Urinary bladder (tissue), 4 donors: ENCODE data around the gene EDIL3. TPM values are rescaled to one million over a fixed set of nuclear protein-coding genes. Genes with fewer than 3 reads are reported as not detected.
"Not testable (repeated sequence)": the region's sequence is repeated elsewhere in the genome, so short reads cannot be mapped to it uniquely, and the experiment has no call there.

ENCODE experiments used
- DNase-seq: peaks from one replicate; pipeline ENCODE4 v3.0.0-alpha.2; 2015; ENCODE audit errors: extremely low spot score
- H3K27ac ChIP-seq: one replicate; pipeline ENCODE4 v1.5.1; 2013; ENCODE audit warnings: low read depth, mild to moderate bottlenecking, moderate library complexity
- H3K36me3 ChIP-seq: one replicate; pipeline ENCODE4 v1.6.1; 2013; ENCODE audit warnings: mild to moderate bottlenecking, moderate library complexity; ENCODE audit not compliant: insufficient read depth
- H3K4me1 ChIP-seq: one replicate; pipeline ENCODE4 v1.6.1; 2013; ENCODE audit warnings: mild to moderate bottlenecking, moderate library complexity; ENCODE audit not compliant: insufficient read depth
- H3K4me3 ChIP-seq: one replicate; pipeline ENCODE4 v1.5.1; 2013; ENCODE audit warnings: low read depth, low read length
- WGBS: extraction: QIAGEN DNeasy Blood & Tissue Kit; methylation state at CpG from one replicate; pipeline ENCODE4 v1.1.7; 2013; 5-methylcytosine and 5-hydroxymethylcytosine counted together
- polyA plus RNA-seq: library from polyadenylated mRNA; stranded (reverse); fragments of 200-250 nt; gene quantifications from one replicate; pipeline ENCODE4 v1.2.3, GENCODE V29; 2013
- total RNA-seq: library from RNA; depleted of rRNA; stranded (reverse); fragments of >200 nt; gene quantifications from one replicate; pipeline ENCODE4 v1.2.3, GENCODE V29; 2014
- donor health status: healthy with polysubstance abuse.
- donor health status: healthy.

EDIL3 gene
- total and polyA plus RNA-seq, 2 donors: 19.2 to 45.5 TPM

DNA sequence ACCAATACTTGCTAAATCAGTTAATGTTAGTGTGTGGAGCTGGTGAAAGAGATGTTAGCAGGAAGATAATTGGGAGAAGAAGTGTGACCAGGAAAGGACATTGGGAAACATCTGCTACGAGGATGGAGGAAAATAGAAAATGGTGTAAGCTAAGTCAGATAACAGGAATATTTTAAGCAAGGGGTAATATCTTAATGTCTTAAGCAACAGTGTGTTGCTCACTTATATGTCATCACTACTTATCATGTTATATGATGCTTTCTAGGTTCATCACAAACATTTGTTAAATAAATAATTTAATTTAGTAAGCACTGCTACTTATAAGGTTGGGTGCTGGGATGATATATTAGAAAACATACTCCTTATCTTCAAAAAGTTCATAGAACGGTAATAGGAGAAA, 326.1 kb downstream of the EDIL3 start:
- H3K27ac ChIP-seq: no peak overlapping the region
- no peak for DNase-seq
- WGBS: 90% methylated on average over 2 of the region's 2 CpGs
- H3K4me1 ChIP-seq: no peaks in the 10 kb centered on the region
- H3K4me3 ChIP-seq: no peak overlapping the region
- no peaks in the 10 kb centered on the region for H3K36me3 ChIP-seq

DNA sequence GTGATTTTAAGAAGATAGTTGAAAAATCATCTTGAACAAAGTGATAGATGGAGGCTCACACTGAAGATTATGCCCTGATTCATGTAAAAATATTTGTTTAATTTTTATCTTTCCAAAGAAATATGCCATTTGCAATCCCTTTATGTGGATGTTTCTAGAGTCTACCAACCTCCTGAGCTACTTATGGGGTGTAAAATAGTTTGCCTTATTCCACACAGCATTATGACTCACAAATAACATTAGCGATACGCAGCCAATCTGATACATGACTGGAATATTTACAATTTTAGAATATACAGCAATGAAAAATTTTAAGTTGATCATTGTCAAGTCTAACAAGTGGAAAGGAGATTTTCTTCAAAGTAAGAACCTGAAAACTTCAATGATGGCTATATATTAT, 327.5 kb downstream of the EDIL3 start:
- no peaks in the 10 kb centered on the region for H3K4me1 ChIP-seq
- H3K36me3 ChIP-seq: no peaks in the 10 kb centered on the region
- 99% methylated on average over 2 of the region's 2 CpGs for WGBS
- no peak overlapping the region for H3K27ac ChIP-seq
- DNase-seq: no peak
- no peak overlapping the region for H3K4me3 ChIP-seq

DNA sequence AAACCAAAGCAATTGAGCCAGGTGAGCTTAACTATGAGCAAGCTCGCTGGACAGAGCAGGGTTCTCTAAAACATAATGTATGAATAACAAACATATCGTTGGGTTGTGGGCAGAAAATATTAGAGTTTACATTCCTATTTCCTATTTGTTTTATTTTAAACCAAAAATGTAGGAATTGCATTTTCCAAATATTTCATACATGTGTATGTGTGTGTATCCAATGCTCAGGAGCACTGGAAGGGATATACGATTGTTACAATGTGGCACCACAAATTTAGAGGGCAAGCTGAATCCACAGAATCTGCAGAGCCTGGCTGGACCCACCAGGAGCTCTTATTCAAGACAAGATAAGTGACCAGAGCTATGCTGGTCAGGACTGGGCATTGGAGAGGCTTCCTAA, 338.7 kb downstream of the EDIL3 start:
- WGBS: 75% methylated on average over 3 of the region's 3 CpGs
- Histone ChIP-seq H3K27ac (no peak overlapping the region), H3K4me1 (no peaks in the 10 kb centered on the region), H3K4me3 (no peak overlapping the region), H3K36me3 (no peaks in the 10 kb centered on the region)
- DNase-seq: no peak

DNA sequence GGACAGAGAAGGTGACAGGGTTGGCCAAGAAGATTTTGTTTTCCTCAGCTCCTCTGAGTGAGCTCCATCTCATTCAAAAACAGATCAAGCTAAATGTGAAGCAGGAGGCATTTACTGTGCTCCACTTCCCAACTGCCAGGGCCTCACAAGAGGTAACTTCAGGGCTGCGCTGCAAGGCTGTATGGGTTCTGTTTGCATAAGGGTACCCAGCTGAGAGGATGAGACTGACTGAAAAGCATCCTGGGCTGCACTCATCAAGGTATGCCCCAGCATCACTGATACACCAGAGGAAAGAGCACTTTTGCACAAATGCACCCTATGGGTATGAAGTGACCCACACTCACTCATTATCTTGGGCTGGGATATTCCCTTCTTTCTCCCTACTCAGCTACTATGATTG, 347.8 kb downstream of the EDIL3 start:
- H3K27ac ChIP-seq: no peak overlapping the region
- no peak for DNase-seq

DNA sequence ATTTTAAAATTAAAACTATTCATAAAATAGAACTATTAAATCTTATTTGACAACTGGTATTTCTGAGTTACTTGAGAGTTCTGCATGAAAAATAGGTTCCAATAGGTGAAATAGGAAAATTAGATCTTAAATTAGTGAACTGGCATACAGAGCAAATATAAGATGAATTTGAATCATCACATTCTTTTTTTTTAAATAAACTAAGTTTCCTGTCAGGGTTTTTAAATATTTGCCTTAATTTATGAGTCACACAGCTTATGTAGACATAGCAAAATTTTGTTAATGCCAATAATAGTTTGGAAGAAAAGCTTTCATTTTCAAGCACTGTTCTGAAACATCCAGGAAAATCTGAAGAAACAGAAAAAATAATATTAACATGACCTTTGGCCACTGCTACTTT, 352.4 kb downstream of the EDIL3 start:
- H3K4me3 ChIP-seq: no peak overlapping the region
- no peak for DNase-seq
- no peaks in the 10 kb centered on the region for H3K4me1 ChIP-seq
- no peak overlapping the region for H3K27ac ChIP-seq
- no peaks in the 10 kb centered on the region for H3K36me3 ChIP-seq

More for the DNA sequence above, 347.8 kb downstream of the EDIL3 start:
- no peaks in the 10 kb centered on the region for H3K4me1 ChIP-seq
- no peaks in the 10 kb centered on the region for H3K36me3 ChIP-seq
- 80% methylated on average over 1 of the region's 1 CpG for WGBS
- H3K4me3 ChIP-seq: no peak overlapping the region

DNA sequence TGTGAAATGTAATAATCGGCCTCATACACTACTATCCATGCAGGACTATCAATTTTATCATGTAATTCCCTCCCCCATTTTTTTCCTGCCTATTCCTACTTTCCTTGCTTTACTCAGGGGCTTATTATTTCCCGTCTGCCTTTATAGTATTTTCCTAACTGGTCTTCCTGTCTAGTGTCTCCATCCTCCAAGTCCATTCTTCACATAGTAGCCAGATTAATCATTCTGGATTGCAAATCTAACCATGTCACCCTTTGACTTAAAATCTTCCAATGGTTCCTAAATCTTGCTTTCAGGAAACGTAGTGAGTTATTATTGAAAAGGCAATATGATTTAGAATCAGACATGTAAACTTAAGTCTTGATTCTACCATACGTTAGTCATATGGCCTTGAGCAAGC, 356.6 kb downstream of the EDIL3 start:
- H3K27ac ChIP-seq: no peak overlapping the region
- no peaks in the 10 kb centered on the region for H3K36me3 ChIP-seq
- 87% methylated on average over 4 of the region's 4 CpGs for WGBS
- no peak overlapping the region for H3K4me3 ChIP-seq
- H3K4me1 ChIP-seq: no peaks in the 10 kb centered on the region
- no peak for DNase-seq

DNA sequence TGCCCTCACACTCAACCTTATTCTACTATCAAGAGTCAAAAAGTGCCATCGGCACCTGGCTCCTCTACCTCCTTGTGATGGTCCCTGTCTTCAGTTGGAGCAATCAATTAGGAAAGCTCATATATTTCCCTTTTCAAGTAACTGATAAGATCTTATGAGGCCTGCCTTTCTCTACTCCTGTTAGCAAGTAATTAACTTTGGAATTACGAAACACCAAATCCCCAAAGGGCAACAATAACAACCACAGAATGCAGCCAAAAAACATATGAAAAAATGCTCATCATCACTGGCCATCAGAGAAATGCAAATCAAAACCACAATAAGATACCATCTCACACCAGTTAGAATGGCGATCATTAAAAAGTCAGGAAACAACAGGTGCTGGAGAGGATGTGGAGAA, 366.2 kb downstream of the EDIL3 start:
- not testable (repeated sequence) for H3K27ac ChIP-seq, H3K4me1 ChIP-seq, H3K36me3 ChIP-seq, DNase-seq, H3K4me3 ChIP-seq
- WGBS: 85% methylated on average over 2 of the region's 3 CpGs

DNA sequence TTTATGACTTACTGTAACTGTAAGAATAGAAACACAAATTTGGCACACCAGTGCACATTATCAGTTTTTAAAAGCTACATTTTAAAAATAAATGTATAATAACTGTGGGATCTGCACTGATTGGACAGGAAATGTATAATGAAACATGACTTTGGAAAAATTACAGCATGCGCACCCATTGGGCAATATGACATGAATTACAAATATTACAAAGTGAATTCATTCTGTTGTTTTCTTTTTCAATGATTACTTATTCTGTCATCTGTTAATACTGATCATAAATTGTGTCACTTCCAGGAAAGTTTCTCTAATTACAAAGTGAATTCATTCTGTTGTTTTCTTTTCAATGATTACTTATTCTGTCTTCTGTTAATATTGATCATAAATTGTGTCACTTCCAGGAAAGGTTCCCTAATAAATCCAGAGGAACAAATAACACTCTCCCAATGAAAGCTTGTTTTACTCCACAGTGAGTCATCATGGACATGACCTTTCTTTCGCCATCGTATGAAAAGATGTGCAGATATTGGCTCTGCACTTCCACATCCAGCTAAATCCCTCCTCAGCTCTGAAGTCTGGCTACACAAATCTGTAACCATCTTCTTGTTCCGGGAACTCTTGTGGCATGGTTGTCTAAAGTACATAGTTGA, 367.0 kb downstream of the EDIL3 start:
- no peak overlapping the region for H3K4me3 ChIP-seq
- H3K4me1 ChIP-seq: no peaks in the 10 kb centered on the region
- no peaks in the 10 kb centered on the region for H3K36me3 ChIP-seq
- WGBS: 27% methylated on average over 4 of the region's 4 CpGs
- no peak overlapping the region for H3K27ac ChIP-seq
- DNase-seq: no peak

DNA sequence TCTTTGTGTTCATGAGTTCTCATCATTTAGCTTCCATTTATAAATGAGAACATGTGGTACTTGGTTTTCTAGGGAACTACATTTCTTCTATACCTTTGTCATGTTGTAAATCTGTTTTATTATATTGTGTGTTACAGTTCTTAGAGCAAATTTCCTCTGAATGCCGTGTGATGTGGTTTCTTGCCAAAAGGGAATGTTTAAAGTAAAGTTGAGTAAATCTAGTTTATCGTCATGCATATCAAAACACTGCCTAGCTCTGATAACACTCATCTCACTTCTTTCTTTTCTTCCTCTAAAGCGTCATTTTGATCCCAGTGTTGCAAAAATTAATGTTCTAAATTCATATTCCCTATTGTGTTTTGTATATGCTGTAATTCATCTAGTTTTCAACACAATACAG, 368.6 kb downstream of the EDIL3 start:
- 30% methylated on average over 3 of the region's 3 CpGs for WGBS

DNA sequence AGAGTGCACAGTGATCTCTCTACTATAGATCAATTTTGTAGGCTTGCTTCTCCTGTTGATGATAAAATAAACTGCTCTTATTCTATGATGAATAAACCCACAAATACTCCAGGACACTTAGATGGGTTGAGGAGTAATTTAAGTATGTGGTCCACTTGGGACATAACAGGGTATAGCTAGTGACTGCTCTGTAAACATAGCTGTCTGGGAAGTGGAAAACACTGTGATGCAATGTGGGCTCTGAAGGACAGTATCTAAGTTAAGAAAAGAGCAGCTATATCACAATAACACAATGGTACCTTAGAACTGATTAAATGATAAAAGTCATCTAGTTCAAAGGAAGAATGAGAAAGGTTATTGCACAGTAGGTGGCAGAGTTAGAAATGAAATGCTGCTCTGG, 369.7 kb downstream of the EDIL3 start:
- DNase-seq: no peak
- H3K4me1 ChIP-seq: no peaks in the 10 kb centered on the region
- H3K36me3 ChIP-seq: no peaks in the 10 kb centered on the region

More for the DNA sequence above, 368.6 kb downstream of the EDIL3 start:
- no peaks in the 10 kb centered on the region for H3K4me1 ChIP-seq
- no peak overlapping the region for H3K27ac ChIP-seq
- H3K4me3 ChIP-seq: no peak overlapping the region
- H3K36me3 ChIP-seq: no peaks in the 10 kb centered on the region
- DNase-seq: no peak

DNA sequence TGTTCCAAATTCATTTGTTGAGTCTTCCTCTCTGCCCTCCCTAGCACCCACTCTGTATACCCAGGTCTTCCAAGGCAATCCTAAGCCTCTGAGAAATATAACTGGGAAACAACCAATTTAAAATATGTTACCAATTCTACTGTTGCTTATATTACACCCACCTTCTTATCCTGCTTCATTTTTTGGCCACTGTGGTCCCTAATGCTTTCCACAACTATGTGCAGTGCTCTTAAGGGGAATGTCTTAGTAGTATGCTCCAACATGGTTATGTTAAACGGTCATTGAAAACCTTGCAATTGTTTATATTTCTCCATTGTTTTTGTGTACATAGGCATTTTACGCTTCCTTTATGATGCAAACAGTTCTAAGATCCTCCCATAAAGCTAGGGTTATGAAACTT, 390.9 kb downstream of the EDIL3 start:
- no peaks in the 10 kb centered on the region for H3K4me1 ChIP-seq
- H3K27ac ChIP-seq: no peak overlapping the region
- H3K4me3 ChIP-seq: no peak overlapping the region
- H3K36me3 ChIP-seq: no peaks in the 10 kb centered on the region
- 78% methylated on average over 2 of the region's 2 CpGs for WGBS
- no peak for DNase-seq

More for the DNA sequence above, 369.7 kb downstream of the EDIL3 start:
- Histone ChIP-seq H3K27ac (no peak overlapping the region), H3K4me3 (no peak overlapping the region)

DNA sequence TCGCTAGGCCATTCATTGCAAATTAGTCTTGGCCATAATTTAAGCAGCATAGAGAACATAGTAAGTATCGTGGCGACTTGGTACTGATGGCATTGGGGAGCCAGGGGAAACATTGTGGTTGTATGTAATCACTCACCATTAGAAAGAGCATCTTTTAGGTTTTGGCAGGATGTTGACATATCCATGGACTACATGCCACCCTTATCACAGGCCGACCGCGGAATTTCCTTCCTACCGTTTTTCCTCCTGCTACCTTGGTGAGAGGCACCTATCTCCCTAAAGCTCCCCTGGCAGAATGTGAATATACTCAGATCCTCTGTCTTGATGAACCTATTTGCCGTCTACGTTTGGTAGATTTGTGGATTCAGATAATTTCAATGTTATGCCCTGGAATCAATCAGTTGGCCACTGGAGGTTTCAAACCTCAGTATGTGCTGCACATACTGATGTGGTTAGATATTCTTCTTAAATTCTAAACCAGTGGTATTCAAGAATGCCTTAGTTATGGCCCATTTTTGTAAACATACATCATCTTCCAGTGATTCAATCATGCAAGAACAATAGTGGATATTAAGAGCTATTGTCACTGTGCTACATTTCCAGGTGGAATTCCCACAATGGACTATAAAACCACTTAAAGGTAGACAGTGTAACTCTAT, 393.0 kb downstream of the EDIL3 start:
- Histone ChIP-seq H3K27ac (no peak overlapping the region), H3K4me1 (no peaks in the 10 kb centered on the region), H3K36me3 (no peaks in the 10 kb centered on the region), H3K4me3 (no peak overlapping the region)
- WGBS: 96% methylated on average over 9 of the region's 9 CpGs
- DNase-seq: no peak

DNA sequence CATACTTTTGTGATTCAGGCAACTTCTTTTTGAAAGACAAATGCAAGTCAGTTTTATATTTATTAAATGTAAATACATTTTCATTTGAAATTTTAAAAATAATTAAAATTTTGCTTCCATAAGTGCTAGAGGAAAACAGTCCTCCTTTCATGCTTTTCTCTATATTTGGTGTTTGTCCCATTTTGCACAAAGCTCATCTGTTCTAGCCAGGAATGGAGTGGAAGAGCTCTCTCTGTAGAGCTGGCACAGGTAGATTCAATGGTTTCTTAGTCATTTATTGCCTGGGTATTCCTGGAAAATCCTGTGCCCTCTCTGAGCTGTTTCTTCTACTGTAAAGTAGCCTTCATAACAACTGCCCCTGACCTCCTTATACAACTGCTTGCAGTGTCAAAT, 396.4 kb downstream of the EDIL3 start:
- no peak for DNase-seq
- Histone ChIP-seq H3K4me1 (no peaks in the 10 kb centered on the region), H3K27ac (no peak overlapping the region), H3K4me3 (no peak overlapping the region), H3K36me3 (no peaks in the 10 kb centered on the region)

DNA sequence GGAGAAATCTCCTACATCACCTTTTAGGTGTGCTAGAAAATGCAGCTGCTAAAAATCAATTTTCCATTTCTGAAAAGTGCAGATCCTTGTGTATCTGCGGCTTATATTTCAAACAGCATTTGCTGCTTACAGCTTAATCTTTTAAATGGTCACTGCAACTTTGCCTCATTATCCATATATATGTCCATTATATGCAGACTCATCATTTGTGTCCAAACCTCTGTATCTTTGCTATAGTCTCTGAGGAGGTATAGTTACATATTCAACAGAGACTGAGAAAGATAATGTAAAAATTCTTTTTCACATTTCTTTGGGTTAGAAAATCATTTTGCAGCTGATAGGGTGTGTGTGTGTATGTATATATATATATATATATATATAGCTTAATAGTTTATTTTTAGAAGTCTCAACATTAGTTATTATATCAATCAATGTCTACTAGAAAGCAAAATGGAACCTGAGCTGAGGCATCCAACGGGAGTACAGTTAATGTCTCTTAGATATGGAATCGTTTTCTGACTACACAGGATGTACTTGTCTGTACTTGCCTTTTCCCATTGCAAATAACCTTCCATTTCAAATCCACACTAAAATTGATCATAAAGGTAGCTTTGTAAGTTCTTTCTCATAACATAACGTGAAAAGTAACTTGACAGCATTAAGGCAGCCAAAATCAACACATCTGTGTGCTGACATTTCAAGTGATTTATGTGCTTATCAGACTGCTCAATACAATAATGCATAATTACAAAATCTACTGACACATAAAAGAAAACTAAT, 397.0 kb downstream of the EDIL3 start:
- WGBS: 73% methylated on average over 4 of the region's 4 CpGs
- H3K36me3 ChIP-seq: no peaks in the 10 kb centered on the region
- H3K27ac ChIP-seq: no peak overlapping the region
- DNase-seq: no peak
- H3K4me1 ChIP-seq: no peaks in the 10 kb centered on the region
- H3K4me3 ChIP-seq: no peak overlapping the region
